ENCODE data around the gene ASB10. TPM values are rescaled to one million over a fixed set of nuclear protein-coding genes. Genes with fewer than 3 reads are reported as not detected.
A peak's percentile ranks its signal among the peaks of the same experiment; 100 is the strongest.

The ASB10 gene
- total RNA-seq, 2 donors from 2014 or later = not detected

DNA sequence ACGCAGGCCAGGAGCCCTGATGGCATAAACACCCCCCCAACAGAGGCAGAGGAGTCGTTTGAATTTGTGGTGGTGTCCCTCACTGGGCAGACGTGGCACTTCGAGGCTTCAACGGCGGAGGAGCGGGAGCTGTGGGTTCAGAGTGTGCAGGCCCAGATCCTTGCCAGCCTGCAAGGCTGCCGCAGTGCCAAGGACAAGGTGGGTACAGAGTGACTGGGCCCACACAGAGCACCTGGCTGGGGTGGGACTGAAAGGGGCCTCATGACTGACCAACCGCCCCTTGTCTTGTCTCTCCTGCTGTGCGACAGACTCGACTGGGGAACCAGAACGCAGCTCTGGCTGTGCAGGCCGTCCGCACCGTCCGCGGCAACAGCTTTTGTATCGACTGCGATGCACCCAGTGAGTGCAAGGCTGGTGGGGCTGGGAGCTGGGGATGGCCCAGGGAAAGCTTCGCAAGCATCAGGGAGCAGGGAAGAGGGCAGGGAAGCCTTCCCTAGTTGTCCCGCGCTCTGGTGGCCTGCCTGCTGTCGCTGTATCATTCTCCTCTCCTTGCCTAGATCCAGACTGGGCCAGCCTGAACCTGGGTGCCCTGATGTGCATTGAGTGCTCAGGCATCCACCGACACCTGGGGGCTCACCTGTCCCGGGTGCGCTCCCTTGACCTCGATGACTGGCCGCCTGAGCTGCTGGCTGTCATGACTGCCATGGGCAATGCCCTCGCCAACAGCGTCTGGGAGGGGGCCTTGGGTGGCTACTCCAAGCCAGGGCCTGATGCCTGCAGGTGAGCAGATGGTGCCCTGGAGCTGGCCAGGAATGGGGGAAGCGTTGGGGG, 45.0 kb downstream of the ASB10 start:
- intact Hi-C loops (cut with DNase I) = no loop called here
- DNase-seq (ENCODE audit: low spot score) = peak; percentile 70

DNA sequence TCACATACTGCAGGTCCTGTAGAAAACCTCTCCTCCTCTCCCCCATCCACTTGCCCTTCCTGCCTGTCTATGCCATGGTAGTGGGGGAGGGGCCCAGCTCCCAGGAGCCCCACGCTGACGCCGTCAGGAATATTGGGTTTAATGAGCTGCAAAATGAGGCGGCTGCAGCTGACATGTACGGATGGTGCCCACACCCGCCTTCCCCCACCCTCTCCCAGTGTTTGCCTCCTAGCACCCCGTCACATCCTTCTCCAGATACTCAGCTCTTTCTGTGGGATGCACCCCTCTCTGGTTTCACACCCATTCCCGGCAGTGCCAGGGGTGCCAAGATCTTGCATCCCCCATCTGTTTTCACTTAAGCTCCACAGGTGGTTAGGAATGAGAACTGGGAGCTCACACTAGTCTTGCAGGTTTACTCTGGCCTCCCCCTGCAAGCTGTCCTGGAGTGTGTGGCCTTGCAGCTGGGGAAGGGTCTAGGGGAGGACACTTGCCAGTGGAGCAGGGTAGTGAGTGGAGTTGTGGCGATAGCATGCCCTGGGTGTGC, 45.7 kb downstream of the ASB10 start:
- DNase-seq (ENCODE audit: low spot score) = no peak
- intact Hi-C loops (cut with DNase I) = no loop called here

DNA sequence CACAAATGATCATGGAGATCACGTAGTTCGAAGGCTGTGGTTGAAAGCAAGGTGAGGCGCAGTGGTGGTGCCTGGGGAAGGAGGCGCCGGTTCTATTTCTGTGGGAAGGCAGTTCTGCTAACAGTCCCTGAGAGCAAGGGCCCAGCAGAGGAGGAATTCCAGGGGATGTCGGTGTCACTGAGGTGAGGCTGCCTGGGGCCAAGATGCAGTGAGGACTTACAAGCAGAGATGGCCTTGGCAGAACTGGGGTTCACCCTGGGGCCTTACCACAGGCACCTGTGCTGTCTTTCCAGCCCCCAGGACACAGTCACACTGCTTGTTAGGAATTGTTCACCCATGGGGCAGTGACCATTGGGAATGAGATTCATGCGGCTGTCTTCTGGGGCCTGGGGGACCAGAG, 46.2 kb downstream of the ASB10 start:
- peak; percentile 47 for DNase-seq (ENCODE audit: low spot score)
- intact Hi-C loops (cut with DNase I) = no loop called here

DNA sequence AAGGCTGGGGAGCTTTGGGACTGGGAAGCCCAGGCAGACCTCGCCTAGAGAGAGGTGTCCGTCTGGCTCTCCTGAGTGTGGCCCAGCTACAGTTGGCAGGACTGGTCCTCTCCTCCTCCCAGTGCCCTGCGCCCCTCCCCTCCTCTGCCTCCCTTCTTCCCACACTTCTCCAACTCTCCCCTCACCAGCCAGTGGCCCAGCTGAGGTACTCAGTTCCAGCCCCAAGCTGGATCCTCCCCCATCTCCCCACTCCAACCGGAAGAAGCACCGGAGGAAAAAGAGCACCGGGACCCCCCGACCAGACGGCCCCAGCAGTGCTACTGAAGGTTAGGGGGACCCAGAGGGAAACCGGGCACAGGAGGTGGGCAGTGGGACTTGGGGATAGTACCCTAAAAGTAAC, 47.3 kb downstream of the ASB10 start:
- intact Hi-C loops (cut with DNase I) = loop anchor here in 1 of 2 donors (1.0 to 10.0 kb wide), 2 partner anchors 19 to 75 kb away; partner anchors contain the start of gene H2BK1
- peak; percentile 61 for DNase-seq (ENCODE audit: low spot score)

DNA sequence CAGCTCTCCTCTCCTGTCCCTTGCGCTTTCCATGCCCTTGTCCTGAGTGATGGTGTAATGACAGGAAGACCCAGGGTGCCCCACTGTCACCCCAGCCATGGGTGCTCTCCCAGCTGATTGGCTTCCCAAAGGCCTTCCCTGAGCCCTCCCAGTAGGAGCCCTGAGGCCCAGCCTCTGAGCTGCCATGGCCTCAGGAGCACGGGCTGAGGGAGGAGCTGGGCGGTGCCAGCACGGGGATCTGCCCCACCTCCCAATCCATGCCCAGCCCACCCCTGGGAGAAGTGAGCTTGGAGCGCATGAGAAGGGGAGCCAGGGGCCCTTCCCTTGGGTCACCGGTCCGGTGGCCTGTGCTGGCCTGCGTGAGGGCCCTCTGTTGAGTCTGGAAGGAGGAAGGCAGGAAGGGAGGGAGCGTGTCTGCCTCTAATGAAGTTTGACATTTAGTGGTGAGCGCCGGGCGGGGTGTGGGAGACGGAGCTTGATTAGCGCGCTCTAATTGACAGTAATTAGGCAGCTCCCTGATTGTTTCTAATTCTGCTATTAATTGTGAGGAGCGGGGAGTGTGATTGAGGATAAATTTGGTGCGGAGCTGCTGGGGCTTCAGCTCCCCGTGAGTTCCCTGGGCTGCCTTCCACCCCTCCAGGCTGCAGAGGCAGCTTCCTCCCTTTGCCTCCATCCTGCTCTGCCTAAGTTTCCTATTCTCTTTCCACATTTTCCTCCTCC, 47.8 kb downstream of the ASB10 start:
- intact Hi-C loops (cut with DNase I) = loop anchor here in 1 of 2 donors (1.0 to 10.0 kb wide), 2 partner anchors 19 to 76 kb away; partner anchors contain the start of gene H2BK1
- DNase-seq (ENCODE audit: low spot score) = peak; percentile 64

DNA sequence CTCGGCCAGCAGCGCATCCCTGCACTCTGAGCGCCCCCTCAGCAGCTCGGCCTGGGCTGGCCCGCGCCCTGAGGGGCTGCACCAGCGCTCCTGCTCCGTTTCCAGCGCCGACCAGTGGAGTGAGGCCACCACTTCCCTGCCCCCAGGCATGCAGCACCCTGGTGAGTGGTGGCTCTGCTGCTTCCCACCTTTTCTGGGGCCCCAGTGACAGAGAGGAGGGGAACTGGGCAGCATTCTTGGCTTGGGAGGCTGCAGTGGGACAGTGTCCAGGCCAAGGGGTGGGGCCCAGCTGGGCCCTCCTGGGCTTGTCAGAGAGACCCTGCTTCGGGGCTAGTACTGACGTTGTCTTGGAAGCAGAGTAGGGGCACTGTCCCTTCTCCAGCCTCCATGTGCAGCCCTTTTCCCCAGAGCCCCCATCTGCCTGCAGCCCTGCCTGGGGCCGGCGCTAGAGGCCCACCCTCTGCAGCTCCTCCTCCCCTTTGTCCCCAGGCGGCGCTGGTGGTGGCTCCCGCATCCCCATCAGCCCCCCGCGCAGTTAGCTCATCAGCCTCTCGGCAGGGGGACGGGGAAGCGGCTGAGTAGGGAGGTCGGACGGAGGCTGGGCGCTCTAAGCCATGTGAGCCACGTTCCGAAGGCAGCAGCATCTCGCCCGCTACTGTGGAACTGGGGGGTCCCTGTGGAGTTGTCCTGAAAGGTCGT, 48.7 kb downstream of the ASB10 start:
- DNase-seq (ENCODE audit: low spot score) = peak; percentile 71
- intact Hi-C loops (cut with DNase I) = loop anchor here in 1 of 2 donors (10.0 kb wide), 1 partner anchor 76 kb away; the partner anchor contains the start of gene H2BK1

DNA sequence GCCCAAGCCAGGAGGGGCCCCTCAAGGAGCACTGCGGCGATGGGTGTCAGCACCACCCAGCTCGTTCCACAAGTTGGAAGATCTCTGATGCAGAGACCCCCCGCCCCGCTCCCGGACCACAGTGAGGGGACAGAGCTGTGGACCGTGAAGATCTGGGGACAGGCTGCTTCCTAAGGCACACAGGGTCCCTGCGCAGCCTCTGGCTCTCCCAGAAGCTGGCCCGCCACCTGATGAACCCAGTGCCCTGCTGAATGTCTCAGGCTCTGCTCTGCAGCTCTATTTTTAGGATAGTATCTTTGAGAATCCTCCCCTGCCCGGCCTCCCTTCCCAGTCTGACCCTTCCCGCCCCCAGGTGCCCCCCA, 49.3 kb downstream of the ASB10 start:
- DNase-seq (ENCODE audit: low spot score) = peak; percentile 58
- intact Hi-C loops (cut with DNase I) = loop anchor here in 1 of 2 donors (10.0 kb wide), 1 partner anchor 77 kb away; the partner anchor contains the start of gene H2BK1

DNA sequence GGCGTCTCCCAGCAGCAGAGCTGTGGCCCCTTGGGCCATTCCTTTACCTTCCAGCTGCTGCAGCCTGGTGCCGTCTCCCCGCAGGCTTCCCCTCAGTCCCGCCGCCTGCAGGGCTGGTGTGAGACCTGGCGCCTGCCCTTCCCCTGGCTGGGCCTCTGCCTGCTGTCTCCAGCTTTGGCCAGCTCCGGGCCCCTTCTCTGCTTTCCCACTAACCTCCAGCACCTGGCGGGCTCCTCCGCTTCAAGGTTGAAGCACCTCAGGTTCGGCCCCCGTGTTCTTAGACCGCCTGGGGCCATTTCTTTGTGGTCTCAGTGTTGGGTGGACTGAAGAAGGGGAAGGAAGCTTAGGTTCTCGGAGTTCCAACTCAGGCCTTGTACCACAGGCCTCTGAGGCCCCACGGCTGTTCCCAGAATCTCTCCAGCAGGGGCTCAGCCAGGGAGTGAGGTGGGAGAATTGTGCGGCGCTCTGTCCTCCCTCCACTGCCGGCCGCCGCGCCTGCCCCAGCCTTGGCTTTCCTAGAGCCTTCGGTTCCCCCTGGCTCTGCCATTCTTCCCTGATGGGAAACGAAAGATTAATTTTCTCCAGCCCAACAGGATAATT, 49.9 kb downstream of the ASB10 start:
- peak; percentile 56 for DNase-seq (ENCODE audit: low spot score)
- intact Hi-C loops (cut with DNase I) = loop anchor here in 1 of 2 donors (10.0 kb wide), 1 partner anchor 78 kb away; the partner anchor contains the start of gene H2BK1

DNA sequence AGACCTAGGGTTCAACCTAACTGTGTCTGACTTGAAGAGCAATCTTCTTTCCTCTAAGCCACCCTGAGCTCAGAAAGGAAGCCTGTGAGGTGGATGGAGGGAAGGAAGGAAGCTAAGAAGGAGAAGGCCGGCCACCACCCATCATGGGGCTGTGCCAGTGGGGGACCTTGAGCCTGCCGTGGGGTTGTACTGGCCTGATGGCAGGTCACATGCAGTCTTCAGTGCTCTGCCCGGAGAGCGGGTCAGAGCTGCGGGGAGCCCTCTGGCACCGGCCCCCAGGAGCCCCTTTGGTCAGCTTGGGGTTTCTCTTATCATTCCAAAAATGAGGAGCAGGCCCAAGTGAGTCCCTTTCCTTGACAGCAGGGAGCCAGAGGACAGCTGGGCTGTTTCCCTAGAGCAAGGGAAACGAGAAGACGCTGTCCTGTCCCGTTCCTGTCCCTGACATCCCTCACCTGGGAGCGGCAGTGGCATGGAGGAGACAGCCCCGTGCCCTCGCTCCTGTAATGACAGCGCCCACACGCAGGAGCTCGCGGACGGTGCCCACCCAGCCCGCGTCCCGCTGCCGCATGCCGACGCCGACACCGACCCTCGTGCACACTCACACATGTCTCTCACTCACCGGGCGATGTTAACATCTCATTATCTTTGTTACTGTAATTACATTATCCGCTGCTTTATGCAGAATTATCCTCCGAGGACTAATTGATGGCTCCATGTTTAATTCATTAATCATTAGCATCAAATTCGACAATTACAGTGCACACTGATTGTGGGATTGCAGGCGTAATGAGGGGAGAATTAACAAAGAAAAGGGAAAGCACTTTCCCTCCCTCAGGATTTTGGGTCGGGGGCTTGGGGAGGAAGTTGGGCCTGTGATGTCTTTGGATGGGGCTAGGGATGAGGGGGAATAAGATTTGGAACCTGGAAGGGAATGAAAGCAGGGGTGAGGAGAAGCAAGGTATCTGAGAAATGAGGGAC, 50.9 kb downstream of the ASB10 start:
- intact Hi-C loops (cut with DNase I) = loop anchor here in 1 of 2 donors (10.0 kb wide), 1 partner anchor 79 kb away; the partner anchor contains the start of gene H2BK1
- peak; percentile 67 for DNase-seq (ENCODE audit: low spot score)

DNA sequence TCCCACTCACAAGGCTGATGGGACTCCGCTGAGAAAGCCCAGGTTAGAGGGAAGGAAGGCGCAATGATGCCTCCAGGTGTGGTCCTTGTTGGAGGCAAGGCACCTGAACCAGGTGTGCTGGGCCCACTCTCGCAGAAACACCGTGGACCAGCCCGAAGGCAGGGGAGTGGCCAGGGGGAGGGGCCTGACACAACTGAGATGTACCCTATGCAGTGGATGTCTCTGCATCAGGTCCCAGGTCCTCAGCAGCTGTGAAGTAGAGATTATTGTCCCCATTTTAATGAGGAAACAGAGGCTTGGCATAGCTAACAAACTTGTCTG, 51.6 kb downstream of the ASB10 start:
- intact Hi-C loops (cut with DNase I) = loop anchor here in 1 of 2 donors (10.0 kb wide), 1 partner anchor 79 kb away; the partner anchor contains the start of gene H2BK1
- peak; percentile 57 for DNase-seq (ENCODE audit: low spot score)

DNA sequence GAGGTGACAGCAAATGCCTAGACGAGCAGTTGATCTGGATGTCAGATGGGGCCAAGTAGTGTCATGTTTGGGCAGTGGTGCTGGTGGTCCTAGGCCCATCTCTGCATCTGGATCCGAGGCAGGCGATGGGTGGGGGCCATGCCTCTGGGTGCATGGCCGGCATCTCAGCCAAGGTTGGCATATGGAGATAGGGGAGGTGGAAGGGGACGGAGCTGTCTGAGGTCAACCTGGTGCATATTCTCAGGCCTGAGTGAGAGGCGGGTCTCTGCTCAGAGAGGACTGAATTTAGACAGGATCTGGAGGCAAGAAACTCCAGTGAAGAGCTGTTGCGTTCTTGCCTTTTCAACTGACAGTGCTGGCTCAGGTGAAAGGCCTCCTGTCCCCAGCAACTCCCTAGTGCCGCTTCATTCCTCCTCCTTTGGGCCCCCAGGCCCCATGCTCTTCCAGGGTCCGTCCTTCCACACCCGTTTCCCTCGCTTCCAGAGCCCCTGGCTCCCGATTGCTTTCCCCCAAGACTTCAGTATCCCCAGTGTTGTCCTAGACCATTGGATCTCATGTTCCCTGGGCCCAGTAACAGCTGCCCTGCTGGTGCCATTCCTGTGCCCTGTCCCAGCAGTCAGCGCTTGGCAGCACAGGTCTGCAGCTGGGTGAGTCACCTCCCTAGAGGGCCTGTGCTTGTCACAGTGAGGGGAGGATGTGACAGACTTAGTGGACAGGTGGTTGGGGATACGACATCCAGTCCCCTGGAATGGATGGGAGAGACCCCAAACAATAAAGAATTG, 52.1 kb downstream of the ASB10 start:
- DNase-seq (ENCODE audit: low spot score) = peak; percentile 57
- intact Hi-C loops (cut with DNase I) = loop anchor here in 1 of 2 donors (10.0 kb wide), 1 partner anchor 80 kb away; the partner anchor contains the start of gene H2BK1

DNA sequence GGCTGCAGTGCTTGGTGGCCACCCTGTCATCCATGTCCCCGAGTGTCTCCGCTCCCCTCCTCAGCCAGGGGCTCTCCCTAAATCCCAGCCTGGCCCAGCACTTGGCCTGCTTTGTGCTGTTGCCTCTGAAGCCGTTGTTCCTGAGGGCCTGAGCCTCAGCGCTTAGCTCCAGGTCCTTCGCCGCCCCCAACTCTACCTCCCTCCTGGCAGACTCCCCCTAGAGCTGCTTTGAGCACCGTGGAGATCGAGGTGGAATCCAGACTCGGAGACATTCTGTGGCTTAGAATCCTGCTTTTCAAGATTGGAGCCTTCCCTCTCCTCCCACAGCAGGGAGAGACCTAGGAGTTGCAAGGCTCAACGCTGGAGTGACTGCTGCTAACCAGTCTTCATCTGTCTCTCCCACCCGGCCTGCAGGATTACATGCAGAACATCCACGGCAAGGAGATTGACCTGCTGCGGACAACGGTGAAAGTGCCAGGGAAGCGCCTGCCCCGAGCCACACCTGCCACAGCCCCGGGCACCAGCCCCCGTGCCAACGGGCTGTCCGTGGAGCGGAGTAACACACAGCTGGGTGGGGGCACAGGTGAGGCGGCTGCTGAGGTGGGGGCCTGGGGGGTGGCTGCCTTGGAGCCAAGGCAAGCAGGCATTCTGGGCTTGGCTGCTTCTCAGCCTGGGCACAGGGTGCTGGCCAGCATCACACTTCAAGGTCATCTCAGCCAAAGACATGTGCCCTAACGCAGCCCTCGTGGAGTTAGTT, 52.9 kb downstream of the ASB10 start:
- DNase-seq (ENCODE audit: low spot score) = peak; percentile 56
- intact Hi-C loops (cut with DNase I) = loop anchor here in 1 of 2 donors (10.0 kb wide), 1 partner anchor 81 kb away; the partner anchor contains the start of gene H2BK1

DNA sequence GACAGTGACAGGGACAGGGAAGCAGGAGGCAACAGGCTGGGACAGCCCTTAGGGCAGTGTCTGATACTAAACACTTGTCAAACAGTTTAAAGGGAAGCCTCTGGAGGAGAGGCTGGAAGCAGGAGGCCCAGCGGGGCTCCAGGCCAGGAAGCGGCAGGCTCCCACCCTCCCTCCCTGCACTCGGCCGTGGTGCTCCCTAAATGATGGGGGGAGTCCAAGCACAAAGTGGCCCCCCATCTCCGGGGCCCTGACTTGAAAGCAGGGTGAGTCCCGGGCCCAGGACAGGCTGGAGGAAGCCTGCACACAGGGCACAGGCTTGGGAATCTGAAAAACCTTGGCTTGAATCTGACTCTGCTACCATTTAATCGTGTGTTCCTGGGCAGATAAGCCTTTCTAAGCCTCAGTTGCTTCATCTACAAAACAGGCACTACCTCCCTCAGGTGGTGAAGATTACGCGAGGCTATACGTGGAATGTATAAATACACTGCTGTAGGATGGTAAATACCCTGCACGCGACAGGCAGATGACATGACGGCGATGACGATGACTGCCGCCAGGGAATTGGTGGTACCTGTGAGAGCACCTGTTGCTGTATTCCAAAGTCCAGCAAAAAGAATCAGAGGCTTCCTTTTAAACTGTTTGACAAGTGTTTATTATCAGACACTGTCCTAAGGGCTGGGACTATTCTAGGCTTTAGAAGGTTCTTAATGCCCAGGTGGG, 53.6 kb downstream of the ASB10 start:
- peak; percentile 43 for DNase-seq (ENCODE audit: low spot score)
- intact Hi-C loops (cut with DNase I) = loop anchor here in 1 of 2 donors (10.0 kb wide), 1 partner anchor 81 kb away; the partner anchor contains the start of gene H2BK1

DNA sequence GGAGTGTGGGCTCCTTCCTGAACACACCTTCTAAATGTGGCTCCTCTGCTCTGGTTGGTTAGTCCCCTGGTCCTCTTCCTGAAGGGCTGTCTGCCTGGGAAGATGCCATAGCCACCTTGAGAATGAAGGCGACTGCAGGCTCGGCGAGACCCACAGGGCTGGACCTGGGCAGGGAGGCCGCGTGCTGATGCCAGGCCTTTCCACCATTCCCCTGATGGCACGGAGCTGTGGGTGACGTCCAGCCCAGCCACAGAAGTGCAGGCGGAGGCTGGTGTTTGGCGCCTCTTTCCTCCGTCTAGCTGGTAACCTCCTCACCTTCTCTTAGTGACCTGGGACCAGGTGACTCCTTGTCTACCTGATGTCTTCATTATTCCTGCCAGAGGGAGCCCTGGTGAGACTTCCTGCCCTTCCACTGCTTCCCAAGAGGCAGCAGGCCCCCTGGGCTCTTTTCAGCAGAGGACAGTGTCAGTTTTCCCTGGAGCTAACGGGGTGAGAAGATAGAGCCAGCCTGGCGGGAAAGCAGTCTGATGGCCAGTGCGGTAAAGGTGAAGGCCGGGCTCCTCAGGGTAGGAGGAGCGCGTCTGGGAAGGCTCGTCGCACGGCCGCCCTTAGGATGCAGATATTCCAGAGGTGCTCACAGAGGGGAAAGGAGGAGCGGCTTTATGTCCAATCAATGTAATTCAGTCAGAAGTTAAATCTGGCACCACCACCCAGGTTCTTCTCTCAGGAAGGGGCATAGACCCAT, 54.4 kb downstream of the ASB10 start:
- DNase-seq (ENCODE audit: low spot score) = no peak

More for the DNA sequence above, 54.4 kb downstream of the ASB10 start:
- intact Hi-C loops (cut with DNase I) = loop anchor here in 1 of 2 donors (10.0 kb wide), 1 partner anchor 82 kb away; the partner anchor contains the start of gene H2BK1
